Measurements from ENCODE around the gene P2RY11. TPM values are rescaled to one million over a fixed set of nuclear protein-coding genes. Genes with fewer than 3 reads are reported as not detected.

The P2RY11 gene
- total RNA-seq, 1 experiment from 2014 or later = 2.8 TPM

- no peak for DNase-seq (ENCODE audit: low read depth)
- in situ Hi-C loops (cut with HindIII; ENCODE audit: low pct_unique_long_range_greater_than_20kb, low sequenced_read_pairs) = no loop called here
Measured at GRCh38 chr19:10132905-10133304, 21.4 kb downstream of the P2RY11 start.

GRCh38 chr19:10133596-10133995 lies 22.1 kb downstream of the P2RY11 start:
- in situ Hi-C loops (cut with HindIII; ENCODE audit: low pct_unique_long_range_greater_than_20kb, low sequenced_read_pairs) = no loop called here
- no peak for DNase-seq (ENCODE audit: low read depth)

- DNase-seq (ENCODE audit: low read depth) = no peak
- in situ Hi-C loops (cut with HindIII; ENCODE audit: low pct_unique_long_range_greater_than_20kb, low sequenced_read_pairs) = no loop called here
Measured at GRCh38 chr19:10134040-10134439, 22.5 kb downstream of the P2RY11 start.

- no peak for DNase-seq (ENCODE audit: low read depth)
- in situ Hi-C loops (cut with HindIII; ENCODE audit: low pct_unique_long_range_greater_than_20kb, low sequenced_read_pairs) = no loop called here
Measured at GRCh38 chr19:10135551-10136334, 24.2 kb downstream of the P2RY11 start.

- DNase-seq (ENCODE audit: low read depth) = no peak
- in situ Hi-C loops (cut with HindIII; ENCODE audit: low pct_unique_long_range_greater_than_20kb, low sequenced_read_pairs) = no loop called here
Measured at GRCh38 chr19:10136936-10137335, 25.4 kb downstream of the P2RY11 start.

GRCh38 chr19:10137751-10138682 lies 26.5 kb downstream of the P2RY11 start:
- in situ Hi-C loops (cut with HindIII; ENCODE audit: low pct_unique_long_range_greater_than_20kb, low sequenced_read_pairs) = no loop called here
- DNase-seq (ENCODE audit: low read depth) = no peak

GRCh38 chr19:10138879-10139795 lies 27.6 kb downstream of the P2RY11 start:
- in situ Hi-C loops (cut with HindIII; ENCODE audit: low pct_unique_long_range_greater_than_20kb, low sequenced_read_pairs) = no loop called here
- DNase-seq (ENCODE audit: low read depth) = no peak

- in situ Hi-C loops (cut with HindIII; ENCODE audit: low pct_unique_long_range_greater_than_20kb, low sequenced_read_pairs) = no loop called here
- no peak for DNase-seq (ENCODE audit: low read depth)
Measured at GRCh38 chr19:10139952-10140351, 28.5 kb downstream of the P2RY11 start.

GRCh38 chr19:10141479-10141878 lies 30.0 kb downstream of the P2RY11 start:
- no peak for DNase-seq (ENCODE audit: low read depth)
- in situ Hi-C loops (cut with HindIII; ENCODE audit: low pct_unique_long_range_greater_than_20kb, low sequenced_read_pairs) = no loop called here

- in situ Hi-C loops (cut with HindIII; ENCODE audit: low pct_unique_long_range_greater_than_20kb, low sequenced_read_pairs) = no loop called here
- no peak for DNase-seq (ENCODE audit: low read depth)
Measured at GRCh38 chr19:10141973-10142372, 30.5 kb downstream of the P2RY11 start.

GRCh38 chr19:10142701-10143375 lies 31.3 kb downstream of the P2RY11 start:
- no peak for DNase-seq (ENCODE audit: low read depth)
- in situ Hi-C loops (cut with HindIII; ENCODE audit: low pct_unique_long_range_greater_than_20kb, low sequenced_read_pairs) = no loop called here

GRCh38 chr19:10143681-10144080 lies 32.2 kb downstream of the P2RY11 start:
- DNase-seq (ENCODE audit: low read depth) = no peak

GRCh38 chr19:10144361-10144760 lies 32.9 kb downstream of the P2RY11 start:
- no peak for DNase-seq (ENCODE audit: low read depth)

More at GRCh38 chr19:10143681-10144080, 32.2 kb downstream of the P2RY11 start:
- in situ Hi-C loops (cut with HindIII; ENCODE audit: low pct_unique_long_range_greater_than_20kb, low sequenced_read_pairs) = no loop called here

GRCh38 chr19:10145031-10145430 lies 33.5 kb downstream of the P2RY11 start:
- in situ Hi-C loops (cut with HindIII; ENCODE audit: low pct_unique_long_range_greater_than_20kb, low sequenced_read_pairs) = no loop called here
- DNase-seq (ENCODE audit: low read depth) = no peak

More at GRCh38 chr19:10144361-10144760, 32.9 kb downstream of the P2RY11 start:
- in situ Hi-C loops (cut with HindIII; ENCODE audit: low pct_unique_long_range_greater_than_20kb, low sequenced_read_pairs) = no loop called here

GRCh38 chr19:10146142-10146541 lies 34.6 kb downstream of the P2RY11 start:
- DNase-seq (ENCODE audit: low read depth) = no peak
- in situ Hi-C loops (cut with HindIII; ENCODE audit: low pct_unique_long_range_greater_than_20kb, low sequenced_read_pairs) = no loop called here

GRCh38 chr19:10149427-10149826 lies 37.9 kb downstream of the P2RY11 start:
- in situ Hi-C loops (cut with HindIII; ENCODE audit: low pct_unique_long_range_greater_than_20kb, low sequenced_read_pairs) = no loop called here
- DNase-seq (ENCODE audit: low read depth) = no peak

GRCh38 chr19:10151521-10151920 lies 40.0 kb downstream of the P2RY11 start:
- in situ Hi-C loops (cut with HindIII; ENCODE audit: low pct_unique_long_range_greater_than_20kb, low sequenced_read_pairs) = no loop called here

GRCh38 chr19:10152100-10152499 lies 40.6 kb downstream of the P2RY11 start:
- in situ Hi-C loops (cut with HindIII; ENCODE audit: low pct_unique_long_range_greater_than_20kb, low sequenced_read_pairs) = no loop called here
- no peak for DNase-seq (ENCODE audit: low read depth)

More at GRCh38 chr19:10151521-10151920, 40.0 kb downstream of the P2RY11 start:
- DNase-seq (ENCODE audit: low read depth) = no peak
